ENCODE data around the gene EMID1.

EMID1 gene

GRCh38 chr22:29256606-29257325 is 51.1 kb downstream of the EMID1 start:
- Histone ChIP-seq H3K27me3 (ENCODE audit: insufficient read depth, poor library complexity, severe bottlenecking) (no peaks in the 10 kb centered on the region), H3K36me3 (ENCODE audit: low read depth) (no peaks in the 10 kb centered on the region), H3K27ac (ENCODE audit: poor library complexity, severe bottlenecking) (no peak overlapping the region), H3K4me1 (ENCODE audit: insufficient read depth, poor library complexity, severe bottlenecking) (no peaks in the 10 kb centered on the region), H3K4me3 (ENCODE audit: severe bottlenecking) (no peak overlapping the region), H3K9me3 (ENCODE audit: severe bottlenecking) (no peaks in the 10 kb centered on the region)
- no peak for TF ChIP-seq CTCF (IDR thresholded peaks at IDR 0.05; ENCODE audit: poor library complexity, severe bottlenecking)
- DNase-seq (ENCODE audit: low spot score) (no peak), ATAC-seq (ENCODE audit: low read depth) (no peak)

GRCh38 chr22:29257751-29258181 is 52.1 kb downstream of the EMID1 start:
- Histone ChIP-seq H3K36me3 (ENCODE audit: low read depth) (no peaks in the 10 kb centered on the region), H3K27me3 (ENCODE audit: insufficient read depth, poor library complexity, severe bottlenecking) (no peaks in the 10 kb centered on the region), H3K4me1 (ENCODE audit: insufficient read depth, poor library complexity, severe bottlenecking) (no peaks in the 10 kb centered on the region), H3K4me3 (ENCODE audit: severe bottlenecking) (no peak overlapping the region), H3K27ac (ENCODE audit: poor library complexity, severe bottlenecking) (no peak overlapping the region), H3K9me3 (ENCODE audit: severe bottlenecking) (no peaks in the 10 kb centered on the region)
- ATAC-seq (ENCODE audit: low read depth) = no peak
- no peak for DNase-seq (ENCODE audit: low spot score)
- TF ChIP-seq CTCF (IDR thresholded peaks at IDR 0.05; ENCODE audit: poor library complexity, severe bottlenecking) = no peak

- no peak for DNase-seq (ENCODE audit: low spot score)
- Histone ChIP-seq H3K4me1 (ENCODE audit: insufficient read depth, poor library complexity, severe bottlenecking) (no peaks in the 10 kb centered on the region), H3K27me3 (ENCODE audit: insufficient read depth, poor library complexity, severe bottlenecking) (no peaks in the 10 kb centered on the region), H3K9me3 (ENCODE audit: severe bottlenecking) (no peaks in the 10 kb centered on the region), H3K4me3 (ENCODE audit: severe bottlenecking) (no peak overlapping the region), H3K27ac (ENCODE audit: poor library complexity, severe bottlenecking) (no peak overlapping the region), H3K36me3 (ENCODE audit: low read depth) (no peaks in the 10 kb centered on the region)
- no peak for TF ChIP-seq CTCF (IDR thresholded peaks at IDR 0.05; ENCODE audit: poor library complexity, severe bottlenecking)
- ATAC-seq (ENCODE audit: low read depth) = no peak
These were observed 52.9 kb downstream of the EMID1 start for GRCh38 chr22:29258407-29259252.

GRCh38 chr22:29259253-29259899 is 53.7 kb downstream of the EMID1 start:
- H3K4me1 ChIP-seq (ENCODE audit: insufficient read depth, poor library complexity, severe bottlenecking) = no peaks in the 10 kb centered on the region
- no peaks in the 10 kb centered on the region for H3K9me3 ChIP-seq (ENCODE audit: severe bottlenecking)
- no peak for TF ChIP-seq CTCF (IDR thresholded peaks at IDR 0.05; ENCODE audit: poor library complexity, severe bottlenecking)
- DNase-seq (ENCODE audit: low spot score) = no peak
- peaks cover 2% of the 10 kb centered on the region; the same call in 1 of the 2 replicates for H3K36me3 ChIP-seq (ENCODE audit: low read depth)
- H3K27ac ChIP-seq (ENCODE audit: poor library complexity, severe bottlenecking) = no peak overlapping the region
- ATAC-seq (ENCODE audit: low read depth) = peak; percentile 48
- no peaks in the 10 kb centered on the region for H3K27me3 ChIP-seq (ENCODE audit: insufficient read depth, poor library complexity, severe bottlenecking)
- H3K4me3 ChIP-seq (ENCODE audit: severe bottlenecking) = no peak overlapping the region

Data from RWPE2 (cell line).